HCT116 (cell line): ENCODE results near the gene ADAD2. TPM values are rescaled to one million over a fixed set of nuclear protein-coding genes. Genes with fewer than 3 reads are reported as not detected.

Experiments used
- ATAC-seq: fragments of 200-7000 bp; cut with Tn5 transposase; 2 replicates; pipeline ENCODE4 v1.9.1; 2020; ENCODE audit warnings: mild to moderate bottlenecking, moderate library complexity
- BruUV-seq: library from RNA; stranded (reverse); fragments of 400-500 nt; replicated peaks from 2 replicates; lab custom pipeline; 2021; lab: Mats Ljungman, UMichigan
- CTCF ChIA-PET: fragments of 300-600 bp; sonication (Branson Sonifier 250); formaldehyde crosslinking; loops from one replicate; lab custom pipeline; 2021; ENCODE audit warnings: antibody characterized with exemption; lab: Charles Lee
- POLR2A ChIA-PET: fragments of 300-600, 350-600 bp; sonication (Branson Sonifier 250); formaldehyde crosslinking; loops from one replicate; lab custom pipeline; 2021; ENCODE audit warnings: antibody characterized with exemption; lab: Charles Lee
- RAD21 ChIA-PET, 2 experiments: fragments of 300-600 bp; sonication (Branson Sonifier 250); formaldehyde crosslinking; loops; one replicate each; lab custom pipeline; 2023; ENCODE audit warnings: low total read pairs in 2 of 2; ENCODE audit not compliant: uncharacterized antibody in 2 of 2, unreplicated experiment in 2 of 2, low non-redundant PET in 1 of 2; lab: Charles Lee
- DNase-seq: peaks from one replicate; pipeline ENCODE4 v3.0.0-alpha.2; 2010; ENCODE audit warnings: low read depth, low spot score
- H2AFZ ChIP-seq: fragments of 200-600 bp; shearing (Covaris generic), sonication (generic); 2 replicates; pipeline ENCODE4 v1.6.1; 2017; ENCODE audit warnings: low read depth, mixed run types, mixed read lengths, antibody characterized with exemption, low read length; ENCODE audit not compliant: poor library complexity, severe bottlenecking
- H3K27ac ChIP-seq: 2 replicates; pipeline ENCODE4 v1.5.1; 2012; ENCODE audit warnings: low read depth, low read length
- H3K27me3 ChIP-seq: fragments of 200-600 bp; sonication (generic); 2 replicates; pipeline ENCODE4 v1.6.1; 2016; ENCODE audit warnings: mixed run types, low read length, mixed read lengths; ENCODE audit not compliant: insufficient read depth
- H3K36me3 ChIP-seq, 2 experiments: fragments of 200-500 bp in 1 of 2; fragments of 200-600 bp in 1 of 2; sonication (Bioruptor generic) in 1 of 2; sonication (generic) in 1 of 2; 2 replicates each; pipeline versions ENCODE4 v1.5.1 to v1.6.1; 2014 to 2016; ENCODE audit warnings: low read length in 2 of 2, inconsistent platforms in 1 of 2, mixed read lengths in 1 of 2, mixed run types in 1 of 2; ENCODE audit not compliant: insufficient read depth in 2 of 2, control insufficient read depth in 1 of 2
- H3K4me1 ChIP-seq, 2 experiments: fragments of 200-600 bp in 1 of 2; sonication (generic) in 1 of 2; 2 replicates each; pipeline versions ENCODE4 v1.5.1 to v1.6.1; 2012 to 2017; ENCODE audit warnings: low read length in 2 of 2, inconsistent platforms in 1 of 2, mild to moderate bottlenecking in 1 of 2, mixed read lengths in 1 of 2, mixed run types in 1 of 2, moderate library complexity in 1 of 2; ENCODE audit not compliant: insufficient read depth in 2 of 2, control insufficient read depth in 1 of 2
- H3K4me2 ChIP-seq: fragments of 200-600 bp; sonication (generic); 2 replicates; pipeline ENCODE4 v1.6.1; 2017; ENCODE audit warnings: mixed run types, low read length, mixed read lengths
- H3K4me3 ChIP-seq, 2 experiments: fragments of 200-600 bp in 1 of 2; sonication (generic) in 1 of 2; replicated peaks in 1 of 2; 2 replicates each; pipeline ENCODE4 v1.5.1; 2011 to 2016; ENCODE audit warnings: low read length in 2 of 2, control low read depth in 1 of 2, low read depth in 1 of 2, mild to moderate bottlenecking in 1 of 2, mixed read lengths in 1 of 2, mixed run types in 1 of 2
- H3K79me2 ChIP-seq: fragments of 200-600 bp; sonication (generic); 2 replicates; pipeline ENCODE4 v1.6.1; 2017; ENCODE audit warnings: mild to moderate bottlenecking, mixed run types, low read length, moderate library complexity, mixed read lengths; ENCODE audit not compliant: insufficient read depth
- H3K9ac ChIP-seq: fragments of 200-600 bp; sonication (generic); 2 replicates; pipeline ENCODE4 v1.6.1; 2016; ENCODE audit warnings: low read length, mixed read lengths
- H3K9me2 ChIP-seq: fragments of 200-600 bp; sonication (generic), shearing (Covaris generic); 2 replicates; pipeline ENCODE4 v1.6.1; 2017; ENCODE audit warnings: mixed run types, mild to moderate bottlenecking, moderate library complexity; ENCODE audit not compliant: insufficient read depth
- H3K9me3 ChIP-seq, 2 experiments: fragments of 200-500 bp in 1 of 2; fragments of 200-600 bp in 1 of 2; sonication (Bioruptor generic) in 1 of 2; sonication (generic) in 1 of 2; 2 replicates each; pipeline ENCODE4 v1.6.1; 2014 to 2017; ENCODE audit warnings: low read length in 2 of 2, mixed read lengths in 2 of 2, inconsistent platforms in 1 of 2, low read depth in 1 of 2, mild to moderate bottlenecking in 1 of 2, mixed run types in 1 of 2, moderate library complexity in 1 of 2; ENCODE audit not compliant: control insufficient read depth in 1 of 2, insufficient read depth in 1 of 2
- H4K20me1 ChIP-seq: fragments of 200-600 bp; sonication (generic), shearing (Covaris generic); 2 replicates; pipeline ENCODE4 v1.6.1; 2017; ENCODE audit warnings: mixed run types, mild to moderate bottlenecking, moderate library complexity; ENCODE audit not compliant: insufficient read depth
- ATF3 ChIP-seq: IDR thresholded peaks from 2 replicates; pipeline ENCODE4 v1.6.1; 2012
- CBX3 ChIP-seq: IDR thresholded peaks from 2 replicates; pipeline ENCODE4 v1.6.1; 2012; ENCODE audit warnings: low read depth
- CEBPB ChIP-seq: IDR thresholded peaks from 2 replicates; pipeline ENCODE4 v1.6.1; 2012; ENCODE audit warnings: low read depth
- CTCF ChIP-seq, 3 experiments: fragments of 200-600 bp in 1 of 3; sonication (generic) in 1 of 3; IDR thresholded peaks in 2 of 3; conservative IDR thresholded peaks in 1 of 3; 2 replicates each; pipeline ENCODE4 v1.5.1; 2012 to 2017; ENCODE audit warnings: low read depth in 2 of 3, low read length in 2 of 3, antibody characterized with exemption in 1 of 3, borderline replicate concordance in 1 of 3, control low read depth in 1 of 3, mild to moderate bottlenecking in 1 of 3, mixed read lengths in 1 of 3, mixed run types in 1 of 3, moderate library complexity in 1 of 3; ENCODE audit not compliant: insufficient read depth in 1 of 3
- EGR1 ChIP-seq: IDR thresholded peaks from 2 replicates; pipeline ENCODE4 v1.6.1; 2012; ENCODE audit warnings: low read depth
- ELF1 ChIP-seq: IDR thresholded peaks from 2 replicates; pipeline ENCODE4 v1.6.1; 2012; ENCODE audit warnings: low read depth, borderline replicate concordance
- EZH2phosphoT487 ChIP-seq: fragments of 200-600 bp; IDR thresholded peaks from 2 replicates; pipeline ENCODE4 v1.6.1; 2018; ENCODE audit warnings: antibody characterized with exemption, borderline replicate concordance
- FOSL1 ChIP-seq: IDR thresholded peaks from 2 replicates; pipeline ENCODE4 v1.6.1; 2012; ENCODE audit warnings: low read depth
- JUND ChIP-seq: IDR thresholded peaks from 2 replicates; pipeline ENCODE4 v1.6.1; 2012
- MAX ChIP-seq: IDR thresholded peaks from 2 replicates; pipeline ENCODE4 v1.6.1; 2012
- POLR2A ChIP-seq: IDR thresholded peaks from 2 replicates; pipeline ENCODE4 v1.7.0; 2011; ENCODE audit warnings: borderline replicate concordance; ENCODE audit not compliant: insufficient read depth, insufficient read length; ENCODE audit errors: extremely low read depth
- REST ChIP-seq: IDR thresholded peaks from 2 replicates; pipeline ENCODE4 v1.6.1; 2012; ENCODE audit warnings: low read depth
- SIN3A ChIP-seq: IDR thresholded peaks from 2 replicates; pipeline ENCODE4 v1.6.1; 2012; ENCODE audit warnings: low read depth
- SRF ChIP-seq: IDR thresholded peaks from 2 replicates; pipeline ENCODE4 v1.6.1; 2012; ENCODE audit warnings: low read depth
- ZBTB33 ChIP-seq: IDR thresholded peaks from 2 replicates; pipeline ENCODE4 v1.6.1; 2011; ENCODE audit warnings: mild to moderate bottlenecking, low read length, moderate library complexity; ENCODE audit not compliant: insufficient replicate concordance; ENCODE audit errors: extremely low read depth
- ZNF274 ChIP-seq: fragments of 200-500 bp; sonication (Bioruptor generic); IDR thresholded peaks from 2 replicates; pipeline ENCODE4 v1.6.1; 2014; ENCODE audit warnings: mild to moderate bottlenecking, low read depth, low read length, inconsistent platforms
- intact Hi-C: fragments of 100-400 bp; cut with micrococcal nuclease; formaldehyde crosslinking; loops from 2 replicates; pipeline ENCODE4 v1.10.0; 2022
- total RNA-seq: library from RNA; stranded (reverse); gene quantifications from one replicate; pipeline ENCODE4 v1.2.1, GENCODE V29; 2021; ENCODE audit not compliant: unreplicated experiment

Gene ADAD2
- total RNA-seq, 1 experiment from 2014 or later = not detected

GRCh38 chr16:84182680-84183571 lies 8.0 kb upstream of the ADAD2 start:
- POLR2A ChIA-PET = no interaction called here
- H3K9me3 ChIP-seq = no peaks in the 10 kb centered on the region
- intact Hi-C loops = loop anchor here (10.0 kb wide), 1 partner anchor 302 kb away; no protein-coding TSS in a partner anchor
- no peak overlapping the region for H3K4me2 ChIP-seq
- H4K20me1 ChIP-seq = no peaks in the 10 kb centered on the region
- RAD21 ChIA-PET = no interaction called here
- H3K4me1 ChIP-seq = peaks cover 9 to 17% of the 10 kb centered on the region in 2 experiments; a peak in 3 of 4 replicates
- no peak overlapping the region for H3K27ac ChIP-seq
- peaks cover 46% of the 10 kb centered on the region for H3K79me2 ChIP-seq
- H3K9ac ChIP-seq = no peak overlapping the region
- no TSS peak for BruUV-seq
- TF ChIP-seq REST (no peak), ZNF274 (no peak), EZH2phosphoT487 (no peak), SRF (no peak), EGR1 (no peak), CEBPB (no peak), ELF1 (no peak), CTCF (IDR thresholded peaks at IDR 0.05 in 2 of 3, conservative IDR thresholded peaks at IDR 0.05 in 1 of 3; ENCODE audit: borderline replicate concordance in 1 of 3, insufficient read depth in 1 of 3, low read depth in 2 of 3, low read length in 2 of 3) (no peak), ATF3 (no peak), JUND (no peak), ZBTB33 (no peak), MAX (no peak), CBX3 (no peak), FOSL1 (no peak), SIN3A (no peak), POLR2A (no peak)
- TF ChIP-seq, all 23 proteins: peak for 0
- Histone ChIP-seq H3K36me3 (peaks cover 32 to 54% of the 10 kb centered on the region in 2 experiments; a peak in 3 of 4 replicates), H3K9me2 (no peaks in the 10 kb centered on the region), H3K27me3 (no peaks in the 10 kb centered on the region), H2AFZ (no peak overlapping the region), H3K4me3 (no peak overlapping the region)
- CTCF ChIA-PET = no interaction called here
- DNase-seq (no peak), ATAC-seq (no peak)
